ENCODE measurements around the gene PODN. TPM values are rescaled to one million over a fixed set of nuclear protein-coding genes. Genes with fewer than 3 reads are reported as not detected.

Gene PODN
- total and polyA plus RNA-seq, 11 donors, result 5.2 to 61.8 (median 16.7) TPM

GRCh38 chr1:53065391-53065790 lies 3.4 kb downstream of the PODN start:
- ATAC-seq, result no peak
- no peaks in the 10 kb centered on the region for H3K9me3 ChIP-seq
- WGBS, 4 donors, result 94 to 97% (median 96%) methylated on average over 7 of the region's 7 CpGs
- H3K4me1 ChIP-seq, result peaks cover 0 to 28% (median 18%) of the 10 kb centered on the region in 12 donors
- H3K27me3 ChIP-seq, result peaks cover 0 to 28% (median 3%) of the 10 kb centered on the region in 9 donors
- no peak overlapping the region for H3K27ac ChIP-seq
- DNase-seq, result peak in 2 of 5 donors; percentile 10 to 28
- intact Hi-C loops (cut with DNase I), result loop anchor here in 2 of 10 donors (10.0 kb wide), 3 partner anchors 59 to 119 kb away; no protein-coding TSS in a partner anchor
- peaks cover 0 to 5% (median 0%) of the 10 kb centered on the region in 9 donors for H3K36me3 ChIP-seq
- no peak overlapping the region for H3K4me3 ChIP-seq
- no peak for TF ChIP-seq CTCF (IDR thresholded peaks at IDR 0.05)
- no peak for TF ChIP-seq POLR2A (IDR thresholded peaks at IDR 0.05)

GRCh38 chr1:53066488-53066887 lies 4.5 kb downstream of the PODN start:
- WGBS, 4 donors, result 58 to 76% (median 69%) methylated on average over 6 of the region's 6 CpGs
- intact Hi-C loops (cut with DNase I), result loop anchor here in 2 of 10 donors (10.0 kb wide), 3 partner anchors 58 to 118 kb away; no protein-coding TSS in a partner anchor
- TF ChIP-seq CTCF (IDR thresholded peaks at IDR 0.05) (no peak), POLR2A (IDR thresholded peaks at IDR 0.05) (no peak)
- ATAC-seq (peak in 2 of 4 donors; percentile 14 to 15), DNase-seq (peak in 2 of 5 donors; percentile 22 to 41)
- peaks cover 0 to 15% (median 0%) of the 10 kb centered on the region in 9 donors for H3K36me3 ChIP-seq
- H3K27me3 ChIP-seq, result peaks cover 0 to 18% (median 1%) of the 10 kb centered on the region in 9 donors
- H3K9me3 ChIP-seq, result no peaks in the 10 kb centered on the region
- peaks cover 0 to 20% (median 14%) of the 10 kb centered on the region in 12 donors for H3K4me1 ChIP-seq
- H3K27ac ChIP-seq, result peak overlapping the region in 2 of 12 donors; percentile 13 to 22
- no peak overlapping the region for H3K4me3 ChIP-seq

- peaks cover 0 to 18% (median 0%) of the 10 kb centered on the region in 9 donors for H3K36me3 ChIP-seq
- DNase-seq (peak in 2 of 5 donors; percentile 31 to 51), ATAC-seq (peak in 1 of 4 donors; percentile 48)
- TF ChIP-seq POLR2A (IDR thresholded peaks at IDR 0.05), result no peak
- TF ChIP-seq CTCF (IDR thresholded peaks at IDR 0.05), result no peak
- peak overlapping the region in 1 of 12 donors; percentile 31 for H3K27ac ChIP-seq
- peaks cover 0 to 13% (median 0%) of the 10 kb centered on the region in 9 donors for H3K27me3 ChIP-seq
- H3K4me1 ChIP-seq, result peaks cover 0 to 15% (median 10%) of the 10 kb centered on the region in 12 donors
- H3K9me3 ChIP-seq, result no peaks in the 10 kb centered on the region
- 83 to 85% (median 84%) methylated on average over 11 to 13 of the region's 13 CpGs for WGBS, 4 donors
- no peak overlapping the region for H3K4me3 ChIP-seq
- intact Hi-C loops (cut with DNase I), result loop anchor here in 2 of 10 donors (10.0 kb wide), 3 partner anchors 58 to 118 kb away; no protein-coding TSS in a partner anchor
Observed at GRCh38 chr1:53066891-53067738, 5.1 kb downstream of the PODN start.

- Histone ChIP-seq H3K27me3 (peaks cover 0 to 5% (median 0%) of the 10 kb centered on the region in 9 donors), H3K9me3 (no peaks in the 10 kb centered on the region), H3K4me3 (no peak overlapping the region), H3K27ac (no peak overlapping the region), H3K36me3 (peaks cover 0 to 20% (median 0%) of the 10 kb centered on the region in 9 donors), H3K4me1 (peaks cover 0 to 10% (median 3%) of the 10 kb centered on the region in 12 donors)
- intact Hi-C loops (cut with DNase I), result loop anchor here in 2 of 10 donors (10.0 kb wide), 3 partner anchors 57 to 117 kb away; no protein-coding TSS in a partner anchor
- no peak for TF ChIP-seq POLR2A (IDR thresholded peaks at IDR 0.05)
- TF ChIP-seq CTCF (IDR thresholded peaks at IDR 0.05), result no peak
- ATAC-seq (no peak), DNase-seq (no peak)
- WGBS, 4 donors, result 80 to 95% (median 92%) methylated on average over 1 to 2 of the region's 2 CpGs
Observed at GRCh38 chr1:53067886-53068285, 5.9 kb downstream of the PODN start.
